ENCODE results near the gene PIGU.

DNA sequence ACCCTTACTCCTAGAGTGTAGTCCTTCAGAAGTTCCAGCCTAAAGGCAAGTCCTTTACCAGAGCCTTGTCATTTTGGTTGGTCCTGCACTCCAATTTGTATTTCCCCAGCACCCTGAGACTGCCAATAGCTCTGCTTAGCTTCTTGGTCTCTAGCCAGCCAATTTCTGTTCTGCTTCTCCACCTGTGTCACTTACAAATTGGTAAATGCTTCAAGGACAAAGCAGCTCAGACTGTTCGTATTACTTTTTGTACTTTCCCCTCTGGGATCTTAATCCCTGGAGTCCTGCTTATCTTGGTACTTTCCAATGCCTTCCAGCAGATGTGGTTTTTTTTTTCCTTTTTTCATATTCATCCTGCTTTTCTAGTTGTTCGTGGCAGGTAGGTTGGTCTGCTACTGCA is 25.7 kb downstream of the PIGU start:
- TF ChIP-seq, protein P1, sequence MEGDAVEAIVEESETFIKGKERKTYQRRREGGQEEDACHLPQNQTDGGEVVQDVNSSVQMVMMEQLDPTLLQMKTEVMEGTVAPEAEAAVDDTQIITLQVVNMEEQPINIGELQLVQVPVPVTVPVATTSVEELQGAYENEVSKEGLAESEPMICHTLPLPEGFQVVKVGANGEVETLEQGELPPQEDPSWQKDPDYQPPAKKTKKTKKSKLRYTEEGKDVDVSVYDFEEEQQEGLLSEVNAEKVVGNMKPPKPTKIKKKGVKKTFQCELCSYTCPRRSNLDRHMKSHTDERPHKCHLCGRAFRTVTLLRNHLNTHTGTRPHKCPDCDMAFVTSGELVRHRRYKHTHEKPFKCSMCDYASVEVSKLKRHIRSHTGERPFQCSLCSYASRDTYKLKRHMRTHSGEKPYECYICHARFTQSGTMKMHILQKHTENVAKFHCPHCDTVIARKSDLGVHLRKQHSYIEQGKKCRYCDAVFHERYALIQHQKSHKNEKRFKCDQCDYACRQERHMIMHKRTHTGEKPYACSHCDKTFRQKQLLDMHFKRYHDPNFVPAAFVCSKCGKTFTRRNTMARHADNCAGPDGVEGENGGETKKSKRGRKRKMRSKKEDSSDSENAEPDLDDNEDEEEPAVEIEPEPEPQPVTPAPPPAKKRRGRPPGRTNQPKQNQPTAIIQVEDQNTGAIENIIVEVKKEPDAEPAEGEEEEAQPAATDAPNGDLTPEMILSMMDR (IDR thresholded peaks at IDR 0.05), result no peak
- TF ChIP-seq POLR2A (IDR thresholded peaks at IDR 0.05) (no peak), EP300 (IDR thresholded peaks at IDR 0.05) (no peak)
